HCT116 (cell line): Measurements from ENCODE around the gene TANC1. TPM values are rescaled to one million over a fixed set of nuclear protein-coding genes. Genes with fewer than 3 reads are reported as not detected.

Experiments
- ATAC-seq: fragments of 200-7000 bp; cut with Tn5 transposase; 2 replicates; pipeline ENCODE4 v1.9.1; 2020; ENCODE audit warnings: mild to moderate bottlenecking, moderate library complexity
- BruUV-seq: library from RNA; stranded (reverse); fragments of 400-500 nt; replicated peaks from 2 replicates; lab custom pipeline; 2021; lab: Mats Ljungman, UMichigan
- CTCF ChIA-PET: fragments of 300-600 bp; sonication (Branson Sonifier 250); formaldehyde crosslinking; loops from one replicate; lab custom pipeline; 2021; ENCODE audit warnings: antibody characterized with exemption; lab: Charles Lee
- POLR2A ChIA-PET: fragments of 300-600, 350-600 bp; sonication (Branson Sonifier 250); formaldehyde crosslinking; loops from one replicate; lab custom pipeline; 2021; ENCODE audit warnings: antibody characterized with exemption; lab: Charles Lee
- RAD21 ChIA-PET, 2 experiments: fragments of 300-600 bp; sonication (Branson Sonifier 250); formaldehyde crosslinking; loops; one replicate each; lab custom pipeline; 2023; ENCODE audit warnings: low total read pairs in 2 of 2; ENCODE audit not compliant: uncharacterized antibody in 2 of 2, unreplicated experiment in 2 of 2, low non-redundant PET in 1 of 2; lab: Charles Lee
- DNase-seq: peaks from one replicate; pipeline ENCODE4 v3.0.0-alpha.2; 2010; ENCODE audit warnings: low read depth, low spot score
- H2AFZ ChIP-seq: fragments of 200-600 bp; shearing (Covaris generic), sonication (generic); 2 replicates; pipeline ENCODE4 v1.6.1; 2017; ENCODE audit warnings: low read depth, mixed run types, mixed read lengths, antibody characterized with exemption, low read length; ENCODE audit not compliant: poor library complexity, severe bottlenecking
- H3K27ac ChIP-seq: 2 replicates; pipeline ENCODE4 v1.5.1; 2012; ENCODE audit warnings: low read depth, low read length
- H3K27me3 ChIP-seq: fragments of 200-600 bp; sonication (generic); 2 replicates; pipeline ENCODE4 v1.6.1; 2016; ENCODE audit warnings: mixed run types, low read length, mixed read lengths; ENCODE audit not compliant: insufficient read depth
- H3K36me3 ChIP-seq, 2 experiments: fragments of 200-500 bp in 1 of 2; fragments of 200-600 bp in 1 of 2; sonication (Bioruptor generic) in 1 of 2; sonication (generic) in 1 of 2; 2 replicates each; pipeline versions ENCODE4 v1.5.1 to v1.6.1; 2014 to 2016; ENCODE audit warnings: low read length in 2 of 2, inconsistent platforms in 1 of 2, mixed read lengths in 1 of 2, mixed run types in 1 of 2; ENCODE audit not compliant: insufficient read depth in 2 of 2, control insufficient read depth in 1 of 2
- H3K4me1 ChIP-seq, 2 experiments: fragments of 200-600 bp in 1 of 2; sonication (generic) in 1 of 2; 2 replicates each; pipeline versions ENCODE4 v1.5.1 to v1.6.1; 2012 to 2017; ENCODE audit warnings: low read length in 2 of 2, inconsistent platforms in 1 of 2, mild to moderate bottlenecking in 1 of 2, mixed read lengths in 1 of 2, mixed run types in 1 of 2, moderate library complexity in 1 of 2; ENCODE audit not compliant: insufficient read depth in 2 of 2, control insufficient read depth in 1 of 2
- H3K4me2 ChIP-seq: fragments of 200-600 bp; sonication (generic); 2 replicates; pipeline ENCODE4 v1.6.1; 2017; ENCODE audit warnings: mixed run types, low read length, mixed read lengths
- H3K4me3 ChIP-seq, 2 experiments: fragments of 200-600 bp in 1 of 2; sonication (generic) in 1 of 2; replicated peaks in 1 of 2; 2 replicates each; pipeline ENCODE4 v1.5.1; 2011 to 2016; ENCODE audit warnings: low read length in 2 of 2, control low read depth in 1 of 2, low read depth in 1 of 2, mild to moderate bottlenecking in 1 of 2, mixed read lengths in 1 of 2, mixed run types in 1 of 2
- H3K79me2 ChIP-seq: fragments of 200-600 bp; sonication (generic); 2 replicates; pipeline ENCODE4 v1.6.1; 2017; ENCODE audit warnings: mild to moderate bottlenecking, mixed run types, low read length, moderate library complexity, mixed read lengths; ENCODE audit not compliant: insufficient read depth
- H3K9ac ChIP-seq: fragments of 200-600 bp; sonication (generic); 2 replicates; pipeline ENCODE4 v1.6.1; 2016; ENCODE audit warnings: low read length, mixed read lengths
- H3K9me2 ChIP-seq: fragments of 200-600 bp; sonication (generic), shearing (Covaris generic); 2 replicates; pipeline ENCODE4 v1.6.1; 2017; ENCODE audit warnings: mixed run types, mild to moderate bottlenecking, moderate library complexity; ENCODE audit not compliant: insufficient read depth
- H3K9me3 ChIP-seq, 2 experiments: fragments of 200-500 bp in 1 of 2; fragments of 200-600 bp in 1 of 2; sonication (Bioruptor generic) in 1 of 2; sonication (generic) in 1 of 2; 2 replicates each; pipeline ENCODE4 v1.6.1; 2014 to 2017; ENCODE audit warnings: low read length in 2 of 2, mixed read lengths in 2 of 2, inconsistent platforms in 1 of 2, low read depth in 1 of 2, mild to moderate bottlenecking in 1 of 2, mixed run types in 1 of 2, moderate library complexity in 1 of 2; ENCODE audit not compliant: control insufficient read depth in 1 of 2, insufficient read depth in 1 of 2
- H4K20me1 ChIP-seq: fragments of 200-600 bp; sonication (generic), shearing (Covaris generic); 2 replicates; pipeline ENCODE4 v1.6.1; 2017; ENCODE audit warnings: mixed run types, mild to moderate bottlenecking, moderate library complexity; ENCODE audit not compliant: insufficient read depth
- CBX3 ChIP-seq: IDR thresholded peaks from 2 replicates; pipeline ENCODE4 v1.6.1; 2012; ENCODE audit warnings: low read depth
- CTCF ChIP-seq, 3 experiments: fragments of 200-600 bp in 1 of 3; sonication (generic) in 1 of 3; IDR thresholded peaks in 2 of 3; conservative IDR thresholded peaks in 1 of 3; 2 replicates each; pipeline ENCODE4 v1.5.1; 2012 to 2017; ENCODE audit warnings: low read depth in 2 of 3, low read length in 2 of 3, antibody characterized with exemption in 1 of 3, borderline replicate concordance in 1 of 3, control low read depth in 1 of 3, mild to moderate bottlenecking in 1 of 3, mixed read lengths in 1 of 3, mixed run types in 1 of 3, moderate library complexity in 1 of 3; ENCODE audit not compliant: insufficient read depth in 1 of 3
- EGR1 ChIP-seq: IDR thresholded peaks from 2 replicates; pipeline ENCODE4 v1.6.1; 2012; ENCODE audit warnings: low read depth
- FOSL1 ChIP-seq: IDR thresholded peaks from 2 replicates; pipeline ENCODE4 v1.6.1; 2012; ENCODE audit warnings: low read depth
- JUND ChIP-seq: IDR thresholded peaks from 2 replicates; pipeline ENCODE4 v1.6.1; 2012
- MAX ChIP-seq: IDR thresholded peaks from 2 replicates; pipeline ENCODE4 v1.6.1; 2012
- POLR2AphosphoS5 ChIP-seq: IDR thresholded peaks from 2 replicates; pipeline ENCODE4 v1.6.1; 2011; ENCODE audit warnings: mild to moderate bottlenecking, low read depth, low read length, moderate library complexity
- TCF7L2 ChIP-seq: IDR thresholded peaks from 2 replicates; pipeline ENCODE4 v1.7.0; 2011; ENCODE audit warnings: borderline replicate concordance, inconsistent platforms; ENCODE audit not compliant: insufficient read depth, insufficient read length; ENCODE audit errors: extremely low read depth
- YY1 ChIP-seq: IDR thresholded peaks from 2 replicates; pipeline ENCODE4 v1.6.1; 2011; ENCODE audit warnings: low read length, low read depth, moderate library complexity, mild to moderate bottlenecking; ENCODE audit not compliant: insufficient replicate concordance; ENCODE audit errors: extremely low read depth
- ZFX ChIP-seq: fragments of 450-650 bp; IDR thresholded peaks from 2 replicates; pipeline ENCODE4 v1.6.1; 2017
- intact Hi-C: fragments of 100-400 bp; cut with micrococcal nuclease; formaldehyde crosslinking; loops from 2 replicates; pipeline ENCODE4 v1.10.0; 2022
- total RNA-seq: library from RNA; stranded (reverse); gene quantifications from one replicate; pipeline ENCODE4 v1.2.1, GENCODE V29; 2021; ENCODE audit not compliant: unreplicated experiment
- TF ChIP-seq, protein P1 (sequence below): IDR thresholded peaks from 2 replicates; pipeline ENCODE4 v1.6.1; 2012; ENCODE audit warnings: low read depth

The TANC1 gene
- total RNA-seq, 1 experiment from 2014 or later, result 15.1 TPM

DNA sequence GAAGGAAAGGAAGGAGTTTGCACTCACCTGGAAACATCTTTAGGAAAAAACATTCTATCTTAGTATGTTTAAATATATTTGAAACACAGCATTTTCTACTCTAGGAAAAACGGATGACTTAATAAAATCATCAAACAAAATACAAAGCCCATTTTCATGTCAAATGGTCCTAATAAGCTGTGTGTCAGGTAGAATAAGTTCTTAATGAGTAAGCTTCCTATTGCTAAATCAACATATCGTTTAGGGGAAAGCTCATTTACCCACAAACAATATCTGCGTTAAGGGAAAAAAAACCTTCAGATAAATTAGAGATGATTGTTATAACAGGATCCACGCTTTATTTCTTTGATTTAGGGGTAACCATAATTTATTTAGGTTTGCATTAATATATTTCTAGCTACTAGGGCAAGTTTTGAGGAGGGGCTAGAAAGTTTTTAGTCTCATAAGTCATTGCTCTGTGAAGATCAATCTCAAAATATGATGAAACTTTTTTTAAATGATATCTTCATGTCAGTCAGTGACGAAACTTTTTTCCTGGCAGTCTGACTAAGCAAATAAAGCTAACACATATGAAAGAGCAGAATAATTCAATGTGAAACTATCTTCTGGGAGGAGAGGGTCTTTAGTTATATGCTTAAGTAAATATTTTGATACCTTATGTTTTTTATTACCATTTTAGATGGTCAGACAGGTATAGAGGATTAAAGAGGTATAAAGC is 170.9 kb downstream of the TANC1 start (continued):
- TF ChIP-seq, protein P1, sequence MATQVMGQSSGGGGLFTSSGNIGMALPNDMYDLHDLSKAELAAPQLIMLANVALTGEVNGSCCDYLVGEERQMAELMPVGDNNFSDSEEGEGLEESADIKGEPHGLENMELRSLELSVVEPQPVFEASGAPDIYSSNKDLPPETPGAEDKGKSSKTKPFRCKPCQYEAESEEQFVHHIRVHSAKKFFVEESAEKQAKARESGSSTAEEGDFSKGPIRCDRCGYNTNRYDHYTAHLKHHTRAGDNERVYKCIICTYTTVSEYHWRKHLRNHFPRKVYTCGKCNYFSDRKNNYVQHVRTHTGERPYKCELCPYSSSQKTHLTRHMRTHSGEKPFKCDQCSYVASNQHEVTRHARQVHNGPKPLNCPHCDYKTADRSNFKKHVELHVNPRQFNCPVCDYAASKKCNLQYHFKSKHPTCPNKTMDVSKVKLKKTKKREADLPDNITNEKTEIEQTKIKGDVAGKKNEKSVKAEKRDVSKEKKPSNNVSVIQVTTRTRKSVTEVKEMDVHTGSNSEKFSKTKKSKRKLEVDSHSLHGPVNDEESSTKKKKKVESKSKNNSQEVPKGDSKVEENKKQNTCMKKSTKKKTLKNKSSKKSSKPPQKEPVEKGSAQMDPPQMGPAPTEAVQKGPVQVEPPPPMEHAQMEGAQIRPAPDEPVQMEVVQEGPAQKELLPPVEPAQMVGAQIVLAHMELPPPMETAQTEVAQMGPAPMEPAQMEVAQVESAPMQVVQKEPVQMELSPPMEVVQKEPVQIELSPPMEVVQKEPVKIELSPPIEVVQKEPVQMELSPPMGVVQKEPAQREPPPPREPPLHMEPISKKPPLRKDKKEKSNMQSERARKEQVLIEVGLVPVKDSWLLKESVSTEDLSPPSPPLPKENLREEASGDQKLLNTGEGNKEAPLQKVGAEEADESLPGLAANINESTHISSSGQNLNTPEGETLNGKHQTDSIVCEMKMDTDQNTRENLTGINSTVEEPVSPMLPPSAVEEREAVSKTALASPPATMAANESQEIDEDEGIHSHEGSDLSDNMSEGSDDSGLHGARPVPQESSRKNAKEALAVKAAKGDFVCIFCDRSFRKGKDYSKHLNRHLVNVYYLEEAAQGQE, result no peak
- TF ChIP-seq JUND, result no peak
- no peak for TF ChIP-seq CBX3
- TF ChIP-seq TCF7L2, result no peak
- no peak for TF ChIP-seq EGR1
- no peak for TF ChIP-seq ZFX

DNA sequence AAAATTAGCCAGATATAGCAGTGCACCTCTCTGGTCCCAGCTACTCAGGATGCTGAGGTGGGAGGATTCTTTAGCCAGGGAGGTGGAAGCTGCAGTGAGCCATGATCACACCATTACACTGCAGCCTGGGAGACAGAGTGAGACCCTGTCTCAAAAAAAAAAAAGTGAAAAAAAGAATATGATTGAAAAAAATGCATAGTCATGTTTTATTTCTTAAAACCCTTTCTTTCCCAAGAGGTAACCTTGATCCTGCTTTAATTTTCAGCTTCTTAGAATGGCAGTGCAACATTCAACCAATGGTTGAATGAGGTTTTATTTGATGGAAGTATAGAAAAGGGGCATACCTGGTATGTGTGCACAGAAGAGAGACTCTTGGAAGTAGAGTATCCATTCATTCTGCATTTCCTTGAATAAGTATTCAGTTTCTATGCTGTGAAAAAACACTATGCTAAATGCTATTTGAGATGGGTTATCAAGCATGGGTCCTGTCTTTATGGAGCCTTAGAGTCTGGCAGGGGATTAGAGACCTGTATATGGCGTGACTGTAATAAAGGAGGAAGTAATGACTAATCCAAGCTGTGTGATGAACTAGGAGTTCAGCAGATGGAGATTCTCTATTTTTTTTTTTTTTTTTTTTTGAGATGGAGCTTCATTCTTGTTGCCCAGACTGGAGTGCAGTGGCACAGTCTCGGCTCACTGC is 171.8 kb downstream of the TANC1 start:
- POLR2A ChIA-PET, result interaction anchor here (0.7 kb wide), 1 partner anchor 82 kb away, joined by 3 read pairs; no protein-coding TSS in a partner anchor
- ATAC-seq, result no peak
- TF ChIP-seq POLR2AphosphoS5, result no peak
- TF ChIP-seq YY1, result no peak
- TF ChIP-seq CTCF (IDR thresholded peaks at IDR 0.05 in 2 of 3, conservative IDR thresholded peaks at IDR 0.05 in 1 of 3; ENCODE audit: borderline replicate concordance in 1 of 3, insufficient read depth in 1 of 3, low read depth in 2 of 3, low read length in 2 of 3), result no peak
- no peak for TF ChIP-seq FOSL1
- no peak for TF ChIP-seq TCF7L2
- TF ChIP-seq MAX, result no peak
- TF ChIP-seq, protein P1, result no peak
- TF ChIP-seq JUND, result no peak
- TF ChIP-seq, all 23 proteins: peak for 0
- H3K4me1 ChIP-seq, result peaks cover 0 to 4% of the 10 kb centered on the region in 2 experiments; a peak in 2 of 4 replicates
- H3K9ac ChIP-seq, result no peak overlapping the region
- no peaks in the 10 kb centered on the region for H3K9me2 ChIP-seq
- H3K4me3 ChIP-seq, result no peak overlapping the region
- H3K36me3 ChIP-seq, result no peaks in the 10 kb centered on the region
- H3K4me2 ChIP-seq, result no peak overlapping the region
- H2AFZ ChIP-seq, result no peak overlapping the region
- ChIA-PET CTCF (interaction anchor here (0.9 to 1.0 kb wide), 2 partner anchors 45 to 572 kb away, joined by 3 to 4 read pairs; partner anchors contain the start of gene MARCHF7), RAD21 (interaction anchor here (0.7 to 0.9 kb wide), 2 partner anchors 21 to 607 kb away, joined by 4 read pairs; no protein-coding TSS in a partner anchor)
- no peak overlapping the region for H3K27ac ChIP-seq
- no peaks in the 10 kb centered on the region for H3K79me2 ChIP-seq
- intact Hi-C loops, result loop anchor here (10.0 kb wide), 1 partner anchor 825 kb away; no protein-coding TSS in a partner anchor
- no peaks in the 10 kb centered on the region; the same call in 1 of the 2 replicates for H4K20me1 ChIP-seq
- H3K9me3 ChIP-seq, result no peaks in the 10 kb centered on the region
- H3K27me3 ChIP-seq, result no peaks in the 10 kb centered on the region
- no peak for DNase-seq
- no TSS peak for BruUV-seq
